Neural cell (in vitro differentiated cells): ENCODE data around the gene USP35.

Experiments used
- CTCF ChIP-seq: fragments of 450-650 bp; IDR thresholded peaks from 2 replicates; pipeline ENCODE4 v1.5.1; 2014; ENCODE audit warnings: antibody characterized with exemption, mild to moderate bottlenecking, moderate library complexity; ENCODE audit not compliant: poor library complexity, severe bottlenecking
- EP300 ChIP-seq: fragments of 450-650 bp; conservative IDR thresholded peaks from 2 replicates; pipeline ENCODE4 v1.6.1; 2014; ENCODE audit warnings: antibody characterized with exemption, mild to moderate bottlenecking, moderate library complexity; ENCODE audit not compliant: poor library complexity, severe bottlenecking
- EZH2 ChIP-seq: fragments of 200-600, 300-800 bp; shearing (Covaris generic), sonication (generic); IDR thresholded peaks from 2 replicates; pipeline ENCODE4 v1.6.1; 2014; ENCODE audit warnings: antibody characterized with exemption, low read length, borderline replicate concordance, mild to moderate bottlenecking; ENCODE audit not compliant: insufficient read depth, poor library complexity, severe bottlenecking
- MXI1 ChIP-seq: fragments of 450-650 bp; conservative IDR thresholded peaks from 2 replicates; pipeline ENCODE4 v1.6.1; 2014; ENCODE audit warnings: antibody characterized with exemption, mild to moderate bottlenecking; ENCODE audit not compliant: poor library complexity, severe bottlenecking
- POLR2AphosphoS5 ChIP-seq: IDR thresholded peaks from 2 replicates; pipeline ENCODE4 v1.6.1; 2012
- RAD21 ChIP-seq: fragments of 450-650 bp; conservative IDR thresholded peaks from 2 replicates; pipeline ENCODE4 v1.6.1; 2014; ENCODE audit warnings: antibody characterized with exemption, mild to moderate bottlenecking, moderate library complexity
- REST ChIP-seq: IDR thresholded peaks from 2 replicates; pipeline ENCODE4 v1.6.1; 2012; ENCODE audit warnings: borderline replicate concordance
- SMC3 ChIP-seq: fragments of 450-650 bp; conservative IDR thresholded peaks from 2 replicates; pipeline ENCODE4 v1.6.1; 2014; ENCODE audit warnings: antibody characterized with exemption, mild to moderate bottlenecking, moderate library complexity; ENCODE audit not compliant: poor library complexity
- TAF1 ChIP-seq: IDR thresholded peaks from 2 replicates; pipeline ENCODE4 v1.6.1; 2012; ENCODE audit warnings: low read depth

DNA sequence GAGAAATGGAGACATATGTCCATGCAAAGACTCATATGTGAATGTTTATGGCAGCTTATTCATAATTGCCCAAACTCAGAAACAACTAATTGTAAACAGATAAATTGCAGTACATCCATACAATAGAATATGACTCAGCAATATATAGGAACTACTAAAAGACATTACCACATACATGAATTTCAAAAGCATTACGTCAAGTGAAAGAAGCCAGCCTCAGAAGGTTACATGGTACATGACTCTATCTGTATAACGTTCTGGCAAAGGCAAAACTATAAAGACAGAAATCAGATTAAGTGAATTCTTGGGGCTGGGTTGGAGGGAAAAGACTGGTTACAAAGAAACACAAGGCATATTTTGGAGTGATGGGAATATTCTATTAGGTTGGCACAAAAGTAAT lies 7.5 kb upstream of the USP35 start:
- TF ChIP-seq EP300: no peak
- no peak for TF ChIP-seq POLR2AphosphoS5
- no peak for TF ChIP-seq REST
- TF ChIP-seq CTCF: no peak
- TF ChIP-seq TAF1: no peak
- no peak for TF ChIP-seq EZH2
- TF ChIP-seq MXI1: no peak
- TF ChIP-seq RAD21: no peak
- TF ChIP-seq SMC3: no peak
